ENCODE results near the gene TFDP2. TPM values are rescaled to one million over a fixed set of nuclear protein-coding genes. Genes with fewer than 3 reads are reported as not detected.

Gene TFDP2
- total RNA-seq, 1 experiment from 2014 or later, result 48.2 TPM

- POLR2A ChIA-PET, result no interaction called here
- Mint-ChIP-seq H3K27me3 (ENCODE audit: low read depth) (no peaks in the 10 kb centered on the region), H3K4me1 (peaks cover 51% of the 10 kb centered on the region)
Measured at GRCh38 chr3:142065932-142066331, 83.4 kb downstream of the TFDP2 start.

DNA sequence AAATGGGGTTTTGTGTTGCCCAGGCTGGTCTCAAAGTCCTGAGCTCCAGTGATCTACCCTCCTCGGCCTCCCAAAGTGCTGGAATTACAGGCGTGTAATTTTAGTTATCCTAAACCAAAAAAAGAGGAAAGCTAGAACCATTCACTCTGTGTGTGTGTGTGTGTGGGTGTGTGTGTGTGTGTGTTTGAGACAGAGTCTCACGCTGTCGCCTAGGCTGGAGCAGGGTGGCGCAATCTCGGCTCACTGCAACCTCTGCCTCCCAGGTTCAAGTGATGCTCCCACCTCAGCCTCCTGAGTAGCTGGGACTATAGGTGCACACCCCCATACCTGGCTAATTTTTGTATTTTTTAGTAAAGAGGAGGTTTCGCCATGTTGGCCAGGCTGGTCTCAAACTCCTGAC, 84.0 kb downstream of the TFDP2 start:
- H3K4me3 Mint-ChIP-seq, result no peak overlapping the region; the same call in 1 of the 2 replicates
- peaks cover 5% of the 10 kb centered on the region for H3K9me3 Mint-ChIP-seq
- H3K4me1 Mint-ChIP-seq, result peaks cover 51% of the 10 kb centered on the region
- no peaks in the 10 kb centered on the region for H3K27me3 Mint-ChIP-seq (ENCODE audit: low read depth)
- H3K36me3 Mint-ChIP-seq, result peaks cover 5% of the 10 kb centered on the region
- ChIA-PET CTCF (interaction anchor here (0.5 to 0.7 kb wide), 2 partner anchors 115 to 757 kb away, joined by 3 to 4 read pairs; no protein-coding TSS in a partner anchor), POLR2A (no interaction called here)
- peak overlapping the region; percentile 85 for H3K27ac Mint-ChIP-seq
- no peak for TF ChIP-seq FOXJ3 (CRISPR knock-in tag; IDR thresholded peaks at IDR 0.05; ENCODE audit: borderline replicate concordance)
- TF ChIP-seq ZBTB21 (CRISPR knock-in tag; IDR thresholded peaks at IDR 0.05; ENCODE audit: borderline replicate concordance), result peak; percentile 45; the same call in 1 of the 2 replicates
- ATAC-seq (peak; percentile 19), DNase-seq (ENCODE audit: low spot score) (no peak)

More at GRCh38 chr3:142065932-142066331, 83.4 kb downstream of the TFDP2 start:
- H3K36me3 Mint-ChIP-seq, result peaks cover 5% of the 10 kb centered on the region
- H3K27ac Mint-ChIP-seq, result peak overlapping the region; percentile 91
- no peak for DNase-seq (ENCODE audit: low spot score)
- CTCF ChIA-PET, result no interaction called here
- TF ChIP-seq ZNF121 (CRISPR knock-in tag; IDR thresholded peaks at IDR 0.05) (no peak), GRHL2 (CRISPR knock-in tag; IDR thresholded peaks at IDR 0.05; ENCODE audit: insufficient replicate concordance, severe bottlenecking) (no peak), ZNF138 (CRISPR knock-in tag; conservative IDR thresholded peaks at IDR 0.05) (no peak), ATF1 (CRISPR knock-in tag; IDR thresholded peaks at IDR 0.05) (no peak)
- peak overlapping the region; percentile 34 for H3K4me3 Mint-ChIP-seq
- peaks cover 5% of the 10 kb centered on the region for H3K9me3 Mint-ChIP-seq
- peak; percentile 71 for ATAC-seq

DNA sequence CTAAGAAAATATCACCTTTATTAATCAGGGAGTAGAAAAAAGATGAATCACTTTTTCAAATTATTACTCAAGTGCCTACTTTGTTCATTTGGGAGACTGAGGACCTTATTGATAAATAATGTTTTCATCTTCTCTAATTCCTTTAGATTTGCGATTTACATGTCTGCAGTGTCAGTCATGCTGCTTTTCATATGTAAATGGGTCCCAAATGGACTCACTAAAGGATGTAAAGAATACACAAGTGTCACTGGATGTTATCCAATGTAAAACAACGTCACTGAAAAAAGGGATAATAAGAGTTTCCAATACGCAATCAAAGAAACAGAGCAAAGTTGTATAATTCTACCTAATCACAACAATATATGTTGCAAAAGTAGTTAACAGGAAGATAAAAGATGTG, 84.9 kb downstream of the TFDP2 start:
- ChIA-PET CTCF (no interaction called here), POLR2A (no interaction called here)
- ATAC-seq, result peak; percentile 24; the same call in 1 of the 2 replicates
- Mint-ChIP-seq H3K4me1 (peaks cover 51% of the 10 kb centered on the region), H3K27ac (peak overlapping the region; percentile 90), H3K4me3 (peak overlapping the region; percentile 33), H3K9me3 (peaks cover 5% of the 10 kb centered on the region), H3K36me3 (peaks cover 5% of the 10 kb centered on the region), H3K27me3 (ENCODE audit: low read depth) (no peaks in the 10 kb centered on the region)
- DNase-seq (ENCODE audit: low spot score), result no peak
- TF ChIP-seq PRDM15 (CRISPR knock-in tag; IDR thresholded peaks at IDR 0.05), result no peak
- no peak for TF ChIP-seq FOXK1 (CRISPR knock-in tag; IDR thresholded peaks at IDR 0.05)
- no peak for TF ChIP-seq NR1H2 (CRISPR knock-in tag; IDR thresholded peaks at IDR 0.05)
- TF ChIP-seq IRF1 (CRISPR knock-in tag; IDR thresholded peaks at IDR 0.05), result no peak
- no peak for TF ChIP-seq KAT7 (CRISPR knock-in tag; IDR thresholded peaks at IDR 0.05; ENCODE audit: borderline replicate concordance)
- TF ChIP-seq TEAD1 (CRISPR knock-in tag; IDR thresholded peaks at IDR 0.05), result no peak
- no peak for TF ChIP-seq PRRX2 (CRISPR knock-in tag; IDR thresholded peaks at IDR 0.05)
- TF ChIP-seq ZBTB21 (CRISPR knock-in tag; IDR thresholded peaks at IDR 0.05; ENCODE audit: borderline replicate concordance), result no peak
- TF ChIP-seq RORB (CRISPR knock-in tag; IDR thresholded peaks at IDR 0.05), result no peak
- TF ChIP-seq FOXJ3 (CRISPR knock-in tag; IDR thresholded peaks at IDR 0.05; ENCODE audit: borderline replicate concordance), result no peak
- TF ChIP-seq, protein P1, sequence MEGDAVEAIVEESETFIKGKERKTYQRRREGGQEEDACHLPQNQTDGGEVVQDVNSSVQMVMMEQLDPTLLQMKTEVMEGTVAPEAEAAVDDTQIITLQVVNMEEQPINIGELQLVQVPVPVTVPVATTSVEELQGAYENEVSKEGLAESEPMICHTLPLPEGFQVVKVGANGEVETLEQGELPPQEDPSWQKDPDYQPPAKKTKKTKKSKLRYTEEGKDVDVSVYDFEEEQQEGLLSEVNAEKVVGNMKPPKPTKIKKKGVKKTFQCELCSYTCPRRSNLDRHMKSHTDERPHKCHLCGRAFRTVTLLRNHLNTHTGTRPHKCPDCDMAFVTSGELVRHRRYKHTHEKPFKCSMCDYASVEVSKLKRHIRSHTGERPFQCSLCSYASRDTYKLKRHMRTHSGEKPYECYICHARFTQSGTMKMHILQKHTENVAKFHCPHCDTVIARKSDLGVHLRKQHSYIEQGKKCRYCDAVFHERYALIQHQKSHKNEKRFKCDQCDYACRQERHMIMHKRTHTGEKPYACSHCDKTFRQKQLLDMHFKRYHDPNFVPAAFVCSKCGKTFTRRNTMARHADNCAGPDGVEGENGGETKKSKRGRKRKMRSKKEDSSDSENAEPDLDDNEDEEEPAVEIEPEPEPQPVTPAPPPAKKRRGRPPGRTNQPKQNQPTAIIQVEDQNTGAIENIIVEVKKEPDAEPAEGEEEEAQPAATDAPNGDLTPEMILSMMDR (IDR thresholded peaks at IDR 0.05), result no peak
- TF ChIP-seq, protein P2, sequence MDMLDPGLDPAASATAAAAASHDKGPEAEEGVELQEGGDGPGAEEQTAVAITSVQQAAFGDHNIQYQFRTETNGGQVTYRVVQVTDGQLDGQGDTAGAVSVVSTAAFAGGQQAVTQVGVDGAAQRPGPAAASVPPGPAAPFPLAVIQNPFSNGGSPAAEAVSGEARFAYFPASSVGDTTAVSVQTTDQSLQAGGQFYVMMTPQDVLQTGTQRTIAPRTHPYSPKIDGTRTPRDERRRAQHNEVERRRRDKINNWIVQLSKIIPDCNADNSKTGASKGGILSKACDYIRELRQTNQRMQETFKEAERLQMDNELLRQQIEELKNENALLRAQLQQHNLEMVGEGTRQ (CRISPR knock-in tag; IDR thresholded peaks at IDR 0.05), result no peak

All from WTC11 (cell line).